Daoy (cell line): ENCODE measurements around the gene KRTAP9-7. TPM values are rescaled to one million over a fixed set of nuclear protein-coding genes. Genes with fewer than 3 reads are reported as not detected.

Experiments used
- DNase-seq: peaks from one replicate; pipeline ENCODE4 v3.0.0-alpha.2; 2015; ENCODE audit warnings: low read depth
- total RNA-seq: library from RNA; depleted of rRNA; stranded (reverse); fragments of >200 nt; shearing (Covaris generic); gene quantifications from 2 replicates; pipeline ENCODE4 v1.2.3, GENCODE V29; 2014

Gene KRTAP9-7
- total RNA-seq, 1 experiment from 2014 or later: not detected

DNA sequence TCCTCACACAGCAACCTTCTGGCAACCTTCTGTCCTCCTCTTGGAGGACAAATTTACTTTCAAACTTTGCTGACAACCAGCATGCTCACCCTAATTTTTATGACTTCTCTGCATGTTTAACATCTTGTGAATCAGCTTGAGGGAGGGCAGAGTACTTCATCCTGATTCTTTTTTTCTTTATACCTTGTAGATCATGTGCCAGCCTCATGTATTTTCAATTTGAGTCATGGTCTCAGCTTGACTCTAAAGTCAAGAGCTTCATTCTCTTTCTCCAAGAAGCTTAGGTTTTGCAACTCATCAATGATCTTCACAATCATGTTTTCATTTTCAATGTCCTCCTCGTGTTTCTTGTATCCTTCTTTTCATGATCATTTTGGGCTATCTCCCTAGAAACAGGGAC is 3.6 kb upstream of the KRTAP9-7 start:
- DNase-seq: no peak

DNA sequence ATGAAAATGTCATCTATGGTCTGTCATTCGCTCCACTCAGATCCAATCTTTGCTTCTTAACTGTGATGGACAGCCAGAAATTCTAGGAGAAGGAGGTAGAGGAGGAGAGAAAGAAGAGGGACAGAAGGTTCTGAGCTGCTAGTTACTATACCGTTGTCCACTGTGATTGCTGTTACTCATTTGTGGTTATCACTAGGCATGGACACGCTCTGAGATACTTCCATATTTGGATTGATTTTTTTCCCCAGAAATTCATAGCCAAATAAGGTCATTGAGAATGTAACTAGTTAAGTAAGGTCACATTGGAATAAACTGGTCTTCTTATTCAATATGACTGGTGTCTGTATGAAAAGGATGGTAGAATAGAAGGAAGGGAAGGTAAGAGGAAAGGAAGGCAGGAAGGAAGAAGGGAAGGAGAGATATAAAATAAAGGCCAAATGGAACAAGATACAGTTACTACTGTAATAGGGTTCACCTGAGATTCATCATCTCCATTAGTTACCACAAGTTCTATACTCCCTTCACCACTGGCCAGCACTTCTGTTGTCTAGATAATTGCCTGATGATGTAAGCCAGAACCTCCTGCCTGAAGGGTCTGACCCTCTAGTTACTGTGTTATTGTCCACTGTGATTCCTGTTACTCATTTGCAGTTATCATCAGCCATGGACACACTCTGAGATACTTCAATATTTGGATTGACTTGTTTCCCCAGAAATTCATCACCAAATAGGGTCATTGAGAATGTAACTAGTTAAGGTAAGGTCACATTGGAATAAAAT is 2.9 kb downstream of the KRTAP9-7 start:
- no peak for DNase-seq

DNA sequence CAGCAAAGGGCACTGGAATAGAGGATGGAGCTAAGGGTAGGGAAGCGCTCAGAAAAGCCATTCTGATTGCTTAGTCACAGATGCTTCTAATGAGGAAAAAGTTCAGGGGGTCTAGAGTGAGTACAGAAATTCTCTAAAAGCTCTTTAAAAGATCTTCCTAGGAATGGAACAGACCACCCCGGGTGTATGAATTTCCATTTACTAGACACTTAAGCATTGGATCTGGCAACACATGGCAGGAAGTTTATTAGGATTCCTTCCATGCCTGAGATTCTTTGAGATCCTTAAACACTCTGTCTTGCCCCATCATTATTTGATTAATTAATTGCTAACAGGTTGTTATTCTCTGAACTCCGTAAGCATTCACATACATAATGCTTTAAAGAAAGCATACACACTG is 8.5 kb downstream of the KRTAP9-7 start:
- no peak for DNase-seq

DNA sequence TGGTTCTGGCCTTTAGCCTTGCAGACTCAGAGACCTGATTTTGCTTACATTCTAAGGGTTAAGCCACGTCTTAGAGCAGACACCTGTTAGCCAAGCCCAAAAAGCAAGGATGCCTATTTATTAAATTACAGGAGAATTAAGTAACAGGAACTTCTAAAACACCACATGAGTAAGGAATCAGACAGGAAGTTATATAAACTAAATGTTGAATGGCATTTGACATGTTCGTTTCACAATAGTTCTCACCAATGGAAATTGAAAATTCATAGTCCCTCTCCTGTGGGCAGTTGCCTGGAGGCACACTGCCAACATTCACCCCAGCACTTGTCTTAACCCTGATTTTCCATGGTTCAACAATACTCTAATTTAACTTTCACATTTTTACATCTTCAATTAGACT is 9.0 kb downstream of the KRTAP9-7 start:
- no peak for DNase-seq

DNA sequence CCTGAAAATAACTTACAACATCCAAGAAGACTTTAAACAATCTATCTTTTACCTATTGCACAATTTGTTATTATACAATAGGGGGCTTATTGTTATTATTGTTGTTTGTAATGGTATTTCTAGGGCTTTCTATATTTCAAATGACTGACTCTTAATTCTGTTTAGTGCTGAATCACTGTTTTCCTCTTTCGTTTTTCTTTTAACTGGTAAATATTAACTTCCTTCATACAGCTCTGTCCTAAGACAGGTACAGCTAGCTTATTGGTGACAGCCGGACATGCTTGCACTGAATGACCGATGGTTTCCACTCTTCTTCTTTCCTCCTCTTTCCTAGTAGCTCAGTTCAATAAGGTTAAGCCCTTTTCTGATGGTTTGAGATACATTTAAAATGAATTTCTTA is 11.6 kb downstream of the KRTAP9-7 start:
- DNase-seq: no peak

DNA sequence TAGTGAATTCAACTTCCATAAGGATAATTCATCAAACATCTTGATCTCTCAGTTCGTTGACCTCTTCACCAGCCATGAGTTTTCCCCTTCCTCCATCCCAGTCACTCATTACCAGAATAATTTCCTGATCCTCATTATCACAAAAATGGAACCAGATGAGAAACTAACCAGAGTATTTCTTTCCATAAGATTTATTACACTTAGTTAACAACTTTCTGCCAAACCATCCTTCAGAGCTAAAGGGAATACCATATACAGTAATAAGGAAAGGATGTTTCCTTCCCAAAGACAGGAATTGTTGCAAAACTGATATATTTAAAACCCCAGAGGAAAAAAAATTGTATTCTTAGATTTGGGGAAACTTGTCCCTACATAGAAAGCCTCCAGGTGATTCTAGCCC is 18.5 kb downstream of the KRTAP9-7 start:
- no peak for DNase-seq

DNA sequence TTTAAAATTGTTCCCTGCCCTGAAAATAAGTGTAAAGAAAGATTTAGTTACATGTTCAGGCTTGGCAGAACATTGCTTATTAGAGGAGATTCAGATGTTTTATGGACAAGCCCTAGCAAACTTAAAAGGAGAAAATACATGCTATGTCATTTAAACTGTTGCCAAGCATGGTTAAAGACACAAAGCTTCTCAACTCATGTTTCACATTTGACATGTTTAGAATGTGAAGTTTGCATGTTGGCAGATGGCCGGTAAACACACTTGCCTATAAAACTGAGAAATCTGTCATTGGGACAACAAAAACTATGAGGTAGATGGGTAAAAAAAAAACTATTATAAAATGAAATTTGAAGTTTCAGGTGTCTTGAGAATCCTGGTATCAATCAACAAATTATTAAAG is 21.3 kb downstream of the KRTAP9-7 start:
- no peak for DNase-seq

DNA sequence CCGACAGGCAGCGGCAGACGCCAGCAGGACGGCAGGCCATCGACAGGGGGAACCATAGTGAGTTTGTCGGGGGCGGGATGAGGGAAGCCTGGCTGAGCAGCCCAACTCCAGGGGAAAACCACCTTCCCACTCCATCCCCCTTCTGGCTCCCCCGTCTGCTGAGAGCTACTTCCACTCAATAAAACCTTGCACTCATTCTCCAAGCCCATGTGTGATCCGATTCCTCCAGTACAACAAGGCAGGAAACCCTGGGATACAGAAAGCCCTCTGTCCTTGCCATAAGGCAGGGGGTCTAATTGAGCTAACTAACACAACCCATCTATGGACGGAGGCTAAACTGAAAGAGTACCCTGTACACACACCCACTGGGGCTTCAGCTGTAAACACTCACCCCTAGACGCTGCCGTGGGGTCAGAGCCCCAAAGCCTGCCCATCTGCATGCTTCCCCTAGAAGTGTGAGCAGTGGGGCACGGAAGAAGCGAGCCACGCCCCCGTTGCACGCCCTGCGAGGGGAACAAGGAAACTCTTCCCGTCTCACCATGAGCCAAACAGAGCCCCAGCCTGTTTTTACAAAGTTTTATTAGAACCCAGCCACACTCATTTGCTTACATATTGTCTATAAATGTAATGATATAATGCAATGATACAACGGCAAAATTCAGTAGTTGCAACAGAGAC is 23.1 kb downstream of the KRTAP9-7 start:
- DNase-seq: no peak

DNA sequence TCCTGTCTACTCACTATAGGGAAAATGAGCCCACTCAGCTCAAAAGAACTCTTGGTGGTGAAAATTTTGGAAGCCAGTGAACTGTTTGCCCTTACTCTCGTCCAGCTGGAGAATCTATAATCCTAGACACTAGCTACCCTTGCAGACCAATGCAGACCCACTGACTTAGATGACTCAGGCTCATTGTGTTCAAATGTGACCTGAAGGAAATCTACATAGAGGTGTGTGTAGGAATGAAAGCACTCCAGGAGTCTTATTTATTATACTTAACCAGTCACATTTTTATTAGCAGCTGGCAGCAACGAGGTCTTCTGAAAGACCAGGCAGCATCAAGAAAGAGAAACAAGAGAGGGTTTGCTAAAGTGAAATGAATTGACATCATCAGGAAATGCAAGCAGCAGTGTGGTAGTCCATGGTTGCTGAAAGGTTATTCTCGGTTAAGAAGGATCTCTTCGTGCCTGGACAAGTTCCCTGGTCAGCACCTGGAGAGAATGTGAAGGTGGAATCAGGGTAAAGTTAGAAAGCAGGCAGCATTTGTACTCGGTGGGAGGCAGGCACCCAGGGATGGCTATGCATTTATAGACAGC is 25.8 kb downstream of the KRTAP9-7 start:
- no peak for DNase-seq

DNA sequence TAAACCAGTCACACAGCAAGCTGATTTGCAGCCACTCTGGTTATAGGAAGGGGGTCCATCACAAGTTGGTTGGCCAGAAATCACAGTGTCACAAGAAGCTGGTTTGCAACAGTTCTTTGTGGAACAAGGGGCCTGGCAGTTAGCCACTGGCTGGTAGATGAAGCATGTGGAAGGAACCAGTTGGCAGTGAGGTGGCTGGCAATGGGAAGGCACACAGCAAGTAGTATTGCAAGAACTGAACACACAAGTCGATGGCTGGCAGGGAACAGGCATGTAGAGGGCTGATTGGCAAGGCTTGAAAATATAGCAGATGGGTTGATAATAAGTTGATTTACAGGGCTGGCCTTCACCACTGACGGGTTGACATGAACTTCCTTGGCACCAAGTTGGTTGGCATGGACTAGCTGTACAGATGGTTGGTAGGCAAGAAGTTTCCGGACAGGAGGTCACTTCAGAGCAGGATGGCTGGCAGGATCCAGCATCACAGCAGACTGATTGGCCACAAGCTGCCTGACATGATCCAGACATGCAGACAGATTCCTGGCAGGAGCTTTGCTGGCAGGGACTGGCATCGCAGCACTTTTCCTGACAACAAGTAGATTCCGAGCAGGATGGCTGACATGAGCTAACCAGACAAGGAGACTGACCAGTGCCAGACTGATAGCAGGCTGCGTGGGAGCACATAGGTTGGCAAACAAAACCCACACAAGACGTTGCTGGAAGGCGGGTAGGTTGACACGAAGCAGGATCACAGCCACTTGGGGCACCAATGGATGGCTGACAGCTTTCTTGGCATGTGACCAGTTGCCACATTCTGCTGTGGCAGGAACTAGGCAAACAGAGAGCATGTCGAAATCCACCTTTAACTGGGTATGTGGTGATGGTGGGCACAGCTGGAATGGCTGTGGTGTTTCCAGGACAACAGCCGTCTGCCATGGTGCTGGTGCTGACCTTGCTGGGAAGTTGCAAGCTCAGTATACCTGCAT is 26.7 kb downstream of the KRTAP9-7 start, which contains the start of gene KRTAP29-1:
Gene KRTAP29-1 (minus strand): TSS at position 936 of the 986 bp plus-strand sequence. CDS start 0 bp downstream, at position 936.
- DNase-seq: no peak

DNA sequence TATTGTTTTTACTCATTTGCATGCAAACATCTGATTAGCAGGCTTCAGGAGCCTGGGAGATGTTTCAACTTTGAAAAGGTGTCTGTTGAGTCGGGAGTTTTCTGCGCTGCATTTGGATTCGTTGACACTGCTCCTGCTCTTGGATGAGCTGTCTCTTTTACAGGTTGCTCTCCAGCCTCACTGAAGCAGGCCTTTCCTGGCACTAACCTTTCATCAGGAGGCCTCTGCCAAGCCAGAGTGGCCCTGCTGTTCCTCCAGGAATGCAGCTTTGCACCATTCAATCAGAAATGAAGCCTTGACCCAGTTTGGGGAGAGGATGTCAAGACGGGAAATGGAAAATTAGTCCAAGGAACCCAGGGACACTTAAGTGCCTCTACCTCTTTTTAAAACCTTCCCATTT is 27.5 kb downstream of the KRTAP9-7 start:
- DNase-seq: no peak

DNA sequence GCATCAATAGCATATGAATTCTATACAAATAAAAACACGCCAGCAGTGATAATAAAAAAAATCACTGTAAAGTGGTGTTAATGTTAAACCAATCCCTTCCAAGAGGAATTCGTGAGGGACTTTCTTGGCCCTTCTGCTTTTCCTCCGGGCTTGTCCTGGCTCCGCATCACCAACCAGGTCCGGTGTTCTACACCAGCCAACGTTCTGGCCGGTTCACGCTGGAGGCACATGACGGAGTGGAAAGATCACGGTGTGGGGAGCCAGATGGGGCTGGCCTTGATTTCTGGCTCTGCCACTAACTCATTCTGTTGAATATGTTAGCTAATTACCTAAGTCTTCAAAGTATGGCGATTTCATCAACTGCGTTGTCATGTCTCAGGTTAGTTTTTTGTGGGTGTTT is 28.6 kb downstream of the KRTAP9-7 start:
- no peak for DNase-seq

DNA sequence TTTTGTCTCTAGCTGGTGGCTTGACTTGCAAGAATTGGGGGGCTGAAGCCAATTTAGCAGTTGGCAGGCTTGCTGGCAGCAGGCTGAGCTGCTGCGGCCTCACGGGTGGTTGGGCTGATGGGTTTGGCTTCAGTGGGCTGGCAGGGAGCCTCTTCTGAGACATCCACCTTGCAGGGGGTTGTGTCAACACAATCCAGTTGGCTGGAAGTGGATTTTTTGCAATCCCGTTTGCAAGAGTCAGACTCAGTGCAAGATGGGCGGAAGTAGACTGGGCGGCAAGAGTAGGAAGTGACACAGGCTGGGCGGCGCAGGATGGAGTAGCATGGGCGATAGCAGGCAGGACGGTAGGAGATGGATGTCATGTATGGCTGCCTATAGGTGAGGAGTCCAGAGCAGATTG is 32.1 kb downstream of the KRTAP9-7 start:
- DNase-seq: peak; percentile 95

DNA sequence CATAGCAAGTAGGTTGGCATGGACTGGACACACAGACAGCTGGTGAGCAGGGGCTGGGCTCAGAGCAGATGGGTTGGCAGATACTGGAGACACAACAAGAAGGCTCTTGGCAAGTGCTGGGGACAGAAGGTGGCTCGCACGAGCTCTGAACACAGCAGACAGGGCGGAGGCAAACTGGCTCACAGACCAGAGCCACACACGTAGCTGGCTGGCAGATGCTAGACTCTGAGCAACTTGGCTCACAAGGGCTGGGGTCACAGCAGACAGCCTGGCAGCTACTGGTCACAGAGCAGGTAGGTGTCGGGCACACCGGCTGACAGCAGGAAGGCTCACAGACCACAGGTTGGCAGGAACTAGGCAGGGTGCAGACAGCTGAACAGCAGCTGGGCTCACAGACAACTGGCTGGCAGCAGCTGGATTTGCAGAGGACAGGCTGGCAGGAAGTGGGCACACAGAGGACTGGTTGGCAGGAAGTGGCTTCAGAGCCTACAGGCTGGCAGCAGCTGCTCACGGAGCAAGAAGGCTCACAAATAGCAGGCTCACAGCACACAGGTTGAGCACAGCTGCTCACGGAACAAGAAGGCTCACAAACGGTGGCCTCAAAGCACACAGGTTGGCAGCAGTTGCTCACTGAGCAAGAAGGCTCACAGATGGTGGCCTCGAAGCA is 32.9 kb downstream of the KRTAP9-7 start:
- no peak for DNase-seq

DNA sequence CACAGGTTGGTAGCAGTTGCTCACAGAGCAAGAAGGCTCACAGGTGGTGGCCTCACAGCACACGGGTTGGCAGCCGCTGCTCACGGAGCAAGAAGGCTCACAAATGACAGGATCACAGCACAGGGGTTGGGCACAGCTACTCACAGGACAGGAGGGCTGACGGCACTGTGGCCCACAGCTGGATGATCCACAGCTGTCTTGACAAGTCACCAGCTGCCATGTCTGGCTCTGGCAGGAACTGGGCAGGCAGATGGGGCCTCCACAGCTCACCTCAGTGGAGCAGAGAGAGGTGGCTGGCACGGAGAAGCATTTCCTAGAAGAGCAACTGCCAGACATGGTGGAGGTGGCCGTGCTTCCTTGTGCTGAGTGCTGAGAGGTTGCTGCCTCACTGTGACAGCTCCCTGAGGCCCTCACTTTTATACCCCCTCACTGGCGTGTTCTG is 33.4 kb downstream of the KRTAP9-7 start, which contains the start of gene KRTAP16-1:
Gene KRTAP16-1 (minus strand): TSS at position 392 of the 442 bp plus-strand sequence. CDS start 56 bp downstream, at position 336.
- no peak for DNase-seq

DNA sequence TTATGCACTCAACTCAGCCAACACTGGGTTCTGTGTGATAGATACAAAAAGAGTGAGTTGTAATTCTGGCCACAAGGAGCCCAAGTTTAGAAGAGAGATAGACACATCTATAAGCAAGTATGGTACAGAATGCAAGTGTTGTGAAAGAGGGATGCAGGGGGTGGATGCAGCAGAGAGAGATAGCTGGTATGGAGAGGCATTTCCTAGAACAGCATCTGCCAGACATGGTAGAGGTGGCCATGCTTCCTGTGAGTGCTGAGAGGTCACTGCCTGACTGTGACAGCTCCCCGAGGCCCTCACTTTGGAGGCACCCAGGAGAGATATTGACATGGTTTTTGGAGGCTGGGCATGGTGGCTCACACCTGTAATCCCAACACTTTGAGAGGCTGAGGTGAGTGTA is 35.6 kb downstream of the KRTAP9-7 start:
- DNase-seq: no peak

DNA sequence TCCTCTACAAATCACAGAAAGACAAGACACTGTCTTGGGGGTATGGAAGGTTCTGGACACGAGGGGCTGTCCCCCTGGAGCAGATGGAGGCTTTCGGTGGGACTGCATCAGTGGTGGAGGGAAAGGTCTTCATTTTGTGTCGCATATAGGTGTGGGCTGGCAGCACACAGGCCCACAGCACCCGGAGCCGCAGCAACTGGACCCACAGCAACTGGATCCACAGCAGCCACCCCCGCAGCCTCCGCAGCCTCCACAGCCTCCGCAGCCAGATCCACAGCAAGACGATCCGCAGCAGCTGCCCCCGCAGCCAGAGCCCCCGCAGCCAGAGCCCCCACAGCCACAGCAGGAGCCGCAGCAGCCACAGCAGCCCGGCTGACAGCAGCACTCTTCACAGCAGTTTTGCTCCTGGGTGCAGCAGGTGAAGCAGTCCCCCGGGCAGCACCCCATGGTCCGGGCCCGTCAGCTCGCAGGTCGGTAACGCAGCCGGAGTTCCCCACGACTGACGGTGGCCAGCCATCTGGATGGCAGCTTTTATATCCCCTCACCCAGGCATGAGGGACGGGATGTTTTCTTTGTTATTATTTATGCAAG is 39.8 kb downstream of the KRTAP9-7 start, which contains the start of gene KRTAP17-1:
Gene KRTAP17-1 (minus strand): TSS at position 507 of the 591 bp plus-strand sequence. CDS start 60 bp downstream, at position 447.
- DNase-seq: no peak

DNA sequence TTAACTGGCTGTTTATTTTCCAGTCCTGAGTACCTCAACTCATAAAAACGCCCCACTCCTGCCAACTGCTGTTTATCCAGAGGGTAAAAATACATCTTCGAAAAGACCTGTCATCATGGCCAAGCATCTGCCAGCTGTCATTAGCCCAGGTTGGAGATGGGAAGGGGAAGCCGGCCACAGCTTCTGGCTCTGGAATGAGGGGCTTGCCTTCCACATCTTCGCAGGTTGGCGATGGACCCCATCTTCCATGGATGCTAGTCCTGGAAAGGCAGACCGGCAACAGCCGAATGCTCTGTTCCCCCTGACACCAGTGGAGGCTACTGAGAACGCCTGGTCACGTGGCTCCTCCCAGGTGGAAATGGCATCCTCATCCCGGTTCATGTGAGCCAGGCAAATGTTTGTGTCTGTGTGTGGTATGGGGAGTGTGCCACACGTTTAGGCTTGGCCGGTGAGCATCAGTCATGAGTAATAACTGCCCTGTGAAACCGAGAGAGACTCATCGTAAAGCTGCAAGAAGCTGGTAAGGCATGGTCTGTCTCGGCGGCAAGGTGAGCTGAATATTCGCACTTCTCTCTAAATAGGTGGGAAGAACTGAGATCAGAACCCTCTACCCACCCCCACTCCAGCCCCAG is 40.4 kb downstream of the KRTAP9-7 start:
- DNase-seq: no peak

DNA sequence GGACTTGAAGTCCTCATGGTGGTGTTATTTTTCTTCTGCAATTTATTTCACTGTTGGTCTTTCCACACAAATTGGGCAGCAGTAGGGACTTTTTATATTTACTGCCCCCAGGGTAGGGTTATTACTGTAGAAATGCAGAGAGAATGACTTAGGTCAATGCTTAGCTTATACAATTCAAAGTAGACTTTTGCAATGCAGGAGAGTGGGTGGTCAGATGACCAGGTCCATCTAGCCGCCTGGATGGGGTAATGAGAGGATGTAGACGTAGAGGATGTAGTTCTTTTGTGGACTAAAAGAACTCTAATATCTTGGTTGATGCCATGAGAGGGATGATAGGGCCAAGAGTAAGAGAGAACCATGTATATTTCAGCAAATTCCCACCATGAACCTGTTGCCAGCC is 42.7 kb downstream of the KRTAP9-7 start:
- DNase-seq: no peak
